HG02943 (cell line): ENCODE results near the gene TMEM8B.
A peak's percentile ranks its signal among the peaks of the same experiment; 100 is the strongest.

Experiments used
- ATAC-seq: cut with Tn5 transposase; IDR thresholded peaks from one replicate; pipeline ENCODE4 v1.9.1; 2021; ENCODE audit warnings: mild to moderate bottlenecking, low read depth, moderate library complexity; ENCODE audit not compliant: unreplicated experiment

The TMEM8B gene

GRCh38 chr9:35808433-35808832, 20.6 kb upstream of the TMEM8B start:
- ATAC-seq, result no peak

- no peak for ATAC-seq
Observed at GRCh38 chr9:35810122-35810521, 18.9 kb upstream of the TMEM8B start.

GRCh38 chr9:35811381-35812024, 17.5 kb upstream of the TMEM8B start:
- ATAC-seq, result no peak

- ATAC-seq, result peak; percentile 52
Observed at GRCh38 chr9:35812025-35812602, 16.9 kb upstream of the TMEM8B start, which contains the start of gene SPAG8. TSS of gene SPAG8 (minus strand) at chr9:35812262. CDS start at chr9:35812147, 115 bp downstream.

- ATAC-seq, result no peak
Observed at GRCh38 chr9:35813434-35814105, 15.5 kb upstream of the TMEM8B start.

GRCh38 chr9:35814106-35814840, 14.8 kb upstream of the TMEM8B start:
- peak; percentile 29 for ATAC-seq

GRCh38 chr9:35814841-35815543, 14.0 kb upstream of the TMEM8B start, which contains the start of gene HINT2:
TSS of gene HINT2 (minus strand) at chr9:35815042. CDS start at chr9:35814979, 63 bp downstream.
- ATAC-seq, result peak; percentile 67

GRCh38 chr9:35816708-35817107, 12.3 kb upstream of the TMEM8B start:
- no peak for ATAC-seq

- no peak for ATAC-seq
Observed at GRCh38 chr9:35818341-35818740, 10.7 kb upstream of the TMEM8B start.

- no peak for ATAC-seq
Observed at GRCh38 chr9:35820076-35820475, 9.0 kb upstream of the TMEM8B start.

- ATAC-seq, result no peak
Observed at GRCh38 chr9:35822926-35823325, 6.1 kb upstream of the TMEM8B start.

- no peak for ATAC-seq
Observed at GRCh38 chr9:35826071-35826701, 2.8 kb upstream of the TMEM8B start.

- ATAC-seq, result no peak
Observed at GRCh38 chr9:35827486-35827885, 1.5 kb upstream of the TMEM8B start.

- ATAC-seq, result no peak
Observed at GRCh38 chr9:35828716-35829083, 328 bp upstream of the TMEM8B start, which contains the start of gene FAM221B. TSS of gene FAM221B (minus strand) at chr9:35828732. CDS start at chr9:35826161, 2,571 bp downstream.

- ATAC-seq, result no peak
Observed at GRCh38 chr9:35829764-35830096, 702 bp downstream of the TMEM8B start.

- ATAC-seq, result no peak
Observed at GRCh38 chr9:35831040-35831439, 2.0 kb downstream of the TMEM8B start.

GRCh38 chr9:35832814-35833213, 3.8 kb downstream of the TMEM8B start:
- ATAC-seq, result no peak

- ATAC-seq, result no peak
Observed at GRCh38 chr9:35834260-35835215, 5.5 kb downstream of the TMEM8B start.

GRCh38 chr9:35835216-35835632, 6.2 kb downstream of the TMEM8B start:
- ATAC-seq, result no peak
